Measurements from ENCODE around the gene PDIK1L. TPM values are rescaled to one million over a fixed set of nuclear protein-coding genes. Genes with fewer than 3 reads are reported as not detected.

The PDIK1L gene
- total and polyA plus RNA-seq, 2 of the 8 experiments (the other 6 are each of a cell fraction or from before 2014, with no cell fraction given): 0.95 to 4.5 TPM

GRCh38 chr1:26164036-26164860 lies 52.6 kb downstream of the PDIK1L start:
- H3K23ac ChIP-seq (ENCODE audit: insufficient read length): no peak overlapping the region
- peaks cover 3 to 5% of the 10 kb centered on the region in 2 experiments for H4K20me1 ChIP-seq (replicated peaks in 1 of 2; ENCODE audit: control insufficient read depth in 1 of 2, insufficient read depth in 2 of 2, low read length in 2 of 2)
- H3K79me1 ChIP-seq (ENCODE audit: low read depth, low read length): no peaks in the 10 kb centered on the region
- H2BK120ac ChIP-seq (replicated peaks; ENCODE audit: low read depth, low read length): no peak overlapping the region
- no peaks in the 10 kb centered on the region for H3K79me2 ChIP-seq (ENCODE audit: control insufficient read depth in 1 of 2, insufficient read depth in 2 of 2, low read length in 2 of 2)
- peak in 1 of 2 experiments; percentile 85 for DNase-seq (ENCODE audit: low read depth in 1 of 2, low spot score in 2 of 2)
- H2BK20ac ChIP-seq (ENCODE audit: low read length): no peak overlapping the region
- peak overlapping the region; percentile 65 for H4K8ac ChIP-seq (ENCODE audit: extremely low read depth, insufficient read depth, low read length)
- H3K36me3 ChIP-seq (ENCODE audit: control insufficient read depth in 2 of 4, insufficient read depth in 4 of 4, low read length in 3 of 4): no peaks in the 10 kb centered on the region
- POLR2A ChIA-PET (ENCODE audit: partially characterized antibody): interaction anchor here (1.0 to 1.4 kb wide), 2 partner anchors 36 to 126 kb away, joined by 3 to 4 read pairs; no protein-coding TSS in a partner anchor
- H3K4me2 ChIP-seq (ENCODE audit: insufficient read depth in 1 of 2, low read depth in 2 of 2, low read length in 2 of 2): peak overlapping the region; percentile 81 to 89
- H2BK5ac ChIP-seq (ENCODE audit: low read depth, low read length): peak overlapping the region; percentile 24; the same call in 1 of the 2 replicates
- CTCF ChIA-PET (ENCODE audit: partially characterized antibody): interaction anchor here (0.7 to 4.0 kb wide), 13 partner anchors 8 to 134 kb away, joined by 3 to 18 read pairs (median 4); no protein-coding TSS in a partner anchor
- no peak overlapping the region for H2BK15ac ChIP-seq (ENCODE audit: low read length)
- no peaks in the 10 kb centered on the region for H3K9me3 ChIP-seq (ENCODE audit: insufficient read depth in 2 of 2, low read depth in 1 of 2, low read length in 1 of 2)
- no peak overlapping the region for H4K5ac ChIP-seq (ENCODE audit: insufficient read length, low read depth, low read length)
- H3K4ac ChIP-seq (replicated peaks; ENCODE audit: insufficient read length, low read depth, low read length): no peak overlapping the region
- WGBS, 2 experiments (ENCODE audit: extremely low coverage in 1 of 2, insufficient coverage in 1 of 2, insufficient read length in 1 of 2, insufficient replicate concordance in 2 of 2, low coverage in 1 of 2, low lambda C conversion rate in 2 of 2, missing lambda C conversion rate in 1 of 2): 17% methylated on average over 30 of the region's 72 CpGs; no CpG with 5 or more reads in 1 of the 2 experiments
- H3K14ac ChIP-seq (ENCODE audit: insufficient read length): no peak overlapping the region
- no peak overlapping the region for H3K27ac ChIP-seq (ENCODE audit: low read depth, low read length)
- peak overlapping the region in 2 of 4 experiments; percentile 10 to 20; a peak in 2 of 7 replicates for H3K9ac ChIP-seq (replicated peaks in 1 of 4; ENCODE audit: extremely low read depth in 1 of 4, low read depth in 3 of 4, low read length in 3 of 4)
- peaks cover 31 to 57% (median 51%) of the 10 kb centered on the region in 4 experiments for H3K27me3 ChIP-seq (replicated peaks in 1 of 4; ENCODE audit: control insufficient read depth in 3 of 4, extremely low read depth in 1 of 4, insufficient read depth in 3 of 4, low read length in 3 of 4)
- H2AK5ac ChIP-seq (ENCODE audit: low read depth, low read length): no peak overlapping the region
- no peak overlapping the region for H3K56ac ChIP-seq (replicated peaks; ENCODE audit: insufficient read length, low read depth, low read length)
- H4K91ac ChIP-seq (replicated peaks; ENCODE audit: insufficient read length, low read length): no peak overlapping the region
- peak overlapping the region; percentile 78 for H3K18ac ChIP-seq (ENCODE audit: extremely low read depth, low read length)
- peak overlapping the region; percentile 14; the same call in 1 of the 2 replicates for H2AFZ ChIP-seq (ENCODE audit: low read length)
- peak overlapping the region; percentile 87; the same call in 1 of the 2 replicates for H2BK12ac ChIP-seq (ENCODE audit: low read depth, low read length)
- no peak for FAIRE-seq
- peak overlapping the region; percentile 39 to 65 (median 46) for H3K4me3 ChIP-seq (ENCODE audit: extremely low read depth in 1 of 4, insufficient read depth in 2 of 4, low read depth in 3 of 4, low read length in 4 of 4)
- H3K4me1 ChIP-seq (replicated peaks in 1 of 4; ENCODE audit: control insufficient read depth in 3 of 4, insufficient read depth in 4 of 4, low read length in 3 of 4): peaks cover 5 to 36% (median 15%) of the 10 kb centered on the region in 4 experiments
- H3K23me2 ChIP-seq (ENCODE audit: low read depth, low read length): peaks cover 8% of the 10 kb centered on the region; the same call in 1 of the 2 replicates
- TF ChIP-seq POU5F1 (IDR thresholded peaks at IDR 0.05; ENCODE audit: low read depth, low read length): no peak
- no peak for TF ChIP-seq RFX5 (IDR thresholded peaks at IDR 0.05; ENCODE audit: borderline replicate concordance, low read depth, low read length)
- TF ChIP-seq BCL11A (IDR thresholded peaks at IDR 0.05; ENCODE audit: low read depth in 2 of 2, low read length in 2 of 2): no peak
- no peak for TF ChIP-seq SP2 (IDR thresholded peaks at IDR 0.05; ENCODE audit: low read length)
- TF ChIP-seq BACH1 (IDR thresholded peaks at IDR 0.05; ENCODE audit: low read length): no peak
- TF ChIP-seq FOSL1 (IDR thresholded peaks at IDR 0.05; ENCODE audit: insufficient read depth, low read depth, low read length): no peak
- no peak for TF ChIP-seq CBX8 (IDR thresholded peaks at IDR 0.05; ENCODE audit: borderline replicate concordance, low read depth, low read length)
- TF ChIP-seq, protein P1, sequence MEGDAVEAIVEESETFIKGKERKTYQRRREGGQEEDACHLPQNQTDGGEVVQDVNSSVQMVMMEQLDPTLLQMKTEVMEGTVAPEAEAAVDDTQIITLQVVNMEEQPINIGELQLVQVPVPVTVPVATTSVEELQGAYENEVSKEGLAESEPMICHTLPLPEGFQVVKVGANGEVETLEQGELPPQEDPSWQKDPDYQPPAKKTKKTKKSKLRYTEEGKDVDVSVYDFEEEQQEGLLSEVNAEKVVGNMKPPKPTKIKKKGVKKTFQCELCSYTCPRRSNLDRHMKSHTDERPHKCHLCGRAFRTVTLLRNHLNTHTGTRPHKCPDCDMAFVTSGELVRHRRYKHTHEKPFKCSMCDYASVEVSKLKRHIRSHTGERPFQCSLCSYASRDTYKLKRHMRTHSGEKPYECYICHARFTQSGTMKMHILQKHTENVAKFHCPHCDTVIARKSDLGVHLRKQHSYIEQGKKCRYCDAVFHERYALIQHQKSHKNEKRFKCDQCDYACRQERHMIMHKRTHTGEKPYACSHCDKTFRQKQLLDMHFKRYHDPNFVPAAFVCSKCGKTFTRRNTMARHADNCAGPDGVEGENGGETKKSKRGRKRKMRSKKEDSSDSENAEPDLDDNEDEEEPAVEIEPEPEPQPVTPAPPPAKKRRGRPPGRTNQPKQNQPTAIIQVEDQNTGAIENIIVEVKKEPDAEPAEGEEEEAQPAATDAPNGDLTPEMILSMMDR (IDR thresholded peaks at IDR 0.05; ENCODE audit: control extremely low read depth in 1 of 3, insufficient read depth in 1 of 3, low read depth in 1 of 3, low read length in 3 of 3): peak in 2 of 3 experiments; percentile 59 to 73; a peak in 3 of 4 replicates
- TF ChIP-seq SUZ12 (IDR thresholded peaks at IDR 0.05; ENCODE audit: low read length): peak; percentile 42; the same call in 1 of the 2 replicates
